Measurements from ENCODE around the gene ITPRIPL2. TPM values are rescaled to one million over a fixed set of nuclear protein-coding genes. Genes with fewer than 3 reads are reported as not detected.

The ITPRIPL2 gene
- total and polyA plus RNA-seq, 2 of the 13 experiments (the other 11 are each of a cell fraction or from before 2014, with no cell fraction given), result 5.9 to 12.6 TPM

GRCh38 chr16:19075511-19075910, 38.3 kb upstream of the ITPRIPL2 start:
- peaks cover 31 to 57% of the 10 kb centered on the region in 2 experiments for H3K36me3 ChIP-seq (replicated peaks in 1 of 2; ENCODE audit: control insufficient read depth in 1 of 2, insufficient read depth in 2 of 2, low read length in 2 of 2)
- FAIRE-seq (no peak), ATAC-seq (no peak), DNase-seq (ENCODE audit: low spot score) (no peak)
- in situ Hi-C loops (cut with HindIII; ENCODE audit: extremely low pct_ligation_motif_present, low pct_unique_long_range_greater_than_20kb) (no loop called here), intact Hi-C loops (cut with micrococcal nuclease; ENCODE audit: unreplicated experiment) (no loop called here)
- H3K9me3 ChIP-seq (ENCODE audit: low read length), result no peaks in the 10 kb centered on the region
- no peaks in the 10 kb centered on the region for H3K4me1 ChIP-seq (ENCODE audit: insufficient read depth, low read length)
- H4K20me1 ChIP-seq (ENCODE audit: insufficient read depth, low read length), result no peaks in the 10 kb centered on the region
- ChIA-PET POLR2A (no interaction called here), CTCF (ENCODE audit: low intra/inter-chr PET ratio, low total read pairs) (interaction anchor here (6.5 kb wide), 1 partner anchor 94 kb away, joined by 172 read pairs; the partner anchor contains the start of gene TMC7)
- no peak overlapping the region for H2AFZ ChIP-seq (ENCODE audit: low read length)
- TF ChIP-seq MEIS2 (CRISPR knock-in tag; IDR thresholded peaks at IDR 0.05) (no peak), RFXAP (CRISPR knock-in tag; IDR thresholded peaks at IDR 0.05; ENCODE audit: borderline replicate concordance) (no peak), NFAT5 (CRISPR knock-in tag; IDR thresholded peaks at IDR 0.05) (no peak), STAG1 (CRISPR knock-in tag; IDR thresholded peaks at IDR 0.05) (no peak), YEATS2 (CRISPR knock-in tag; IDR thresholded peaks at IDR 0.05; ENCODE audit: borderline replicate concordance) (no peak), ZNF329 (CRISPR knock-in tag; IDR thresholded peaks at IDR 0.05; ENCODE audit: low read depth) (no peak), REPIN1 (CRISPR knock-in tag; IDR thresholded peaks at IDR 0.05; ENCODE audit: borderline replicate concordance, low read depth) (no peak), POLR2AphosphoS2 (IDR thresholded peaks at IDR 0.05; ENCODE audit: low read depth, low read length) (no peak), CCDC6 (CRISPR knock-in tag; IDR thresholded peaks at IDR 0.05) (no peak), ZNF567 (CRISPR knock-in tag; IDR thresholded peaks at IDR 0.05; ENCODE audit: borderline replicate concordance) (no peak), NR2F1 (CRISPR knock-in tag; IDR thresholded peaks at IDR 0.05) (no peak)
- 94% methylated on average over 12 of the region's 12 CpGs for WGBS (ENCODE audit: low lambda C conversion rate)
- no peaks in the 10 kb centered on the region for H3K79me2 ChIP-seq (ENCODE audit: insufficient read depth, low read length)
- no peak overlapping the region for H3K4me2 ChIP-seq (ENCODE audit: low read depth, low read length)
- BruUV-seq (replicated peaks), result no TSS peak
- no peak overlapping the region for H3K27ac ChIP-seq (ENCODE audit: extremely low read length, insufficient read depth, low read length)
- no peak overlapping the region for H3K4me3 ChIP-seq (replicated peaks in 1 of 3; ENCODE audit: insufficient read depth in 1 of 3, low read depth in 2 of 3, low read length in 3 of 3)
- no peaks in the 10 kb centered on the region for H3K27me3 ChIP-seq (ENCODE audit: control insufficient read depth in 1 of 2, insufficient read depth in 2 of 2, low read length in 2 of 2)
- H3K9ac ChIP-seq (ENCODE audit: insufficient read depth, low read depth, low read length), result no peak overlapping the region

All from HepG2 (cell line).